ENCODE results near the gene SLC24A4. TPM values are rescaled to one million over a fixed set of nuclear protein-coding genes. Genes with fewer than 3 reads are reported as not detected.

The SLC24A4 gene
- total and polyA plus RNA-seq, 3 donors from 2014 or later, result 3.6 to 10.6 (median 8.5) TPM

- H3K4me1 ChIP-seq, result no peaks in the 10 kb centered on the region
- H3K27ac ChIP-seq, result no peak overlapping the region
- no peaks in the 10 kb centered on the region for H3K36me3 ChIP-seq (ENCODE audit: low read depth, missing control alignments)
- peak; percentile 7 for DNase-seq
- no peak for TF ChIP-seq POLR2A (IDR thresholded peaks at IDR 0.05)
- TF ChIP-seq, protein P1, sequence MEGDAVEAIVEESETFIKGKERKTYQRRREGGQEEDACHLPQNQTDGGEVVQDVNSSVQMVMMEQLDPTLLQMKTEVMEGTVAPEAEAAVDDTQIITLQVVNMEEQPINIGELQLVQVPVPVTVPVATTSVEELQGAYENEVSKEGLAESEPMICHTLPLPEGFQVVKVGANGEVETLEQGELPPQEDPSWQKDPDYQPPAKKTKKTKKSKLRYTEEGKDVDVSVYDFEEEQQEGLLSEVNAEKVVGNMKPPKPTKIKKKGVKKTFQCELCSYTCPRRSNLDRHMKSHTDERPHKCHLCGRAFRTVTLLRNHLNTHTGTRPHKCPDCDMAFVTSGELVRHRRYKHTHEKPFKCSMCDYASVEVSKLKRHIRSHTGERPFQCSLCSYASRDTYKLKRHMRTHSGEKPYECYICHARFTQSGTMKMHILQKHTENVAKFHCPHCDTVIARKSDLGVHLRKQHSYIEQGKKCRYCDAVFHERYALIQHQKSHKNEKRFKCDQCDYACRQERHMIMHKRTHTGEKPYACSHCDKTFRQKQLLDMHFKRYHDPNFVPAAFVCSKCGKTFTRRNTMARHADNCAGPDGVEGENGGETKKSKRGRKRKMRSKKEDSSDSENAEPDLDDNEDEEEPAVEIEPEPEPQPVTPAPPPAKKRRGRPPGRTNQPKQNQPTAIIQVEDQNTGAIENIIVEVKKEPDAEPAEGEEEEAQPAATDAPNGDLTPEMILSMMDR (IDR thresholded peaks at IDR 0.05), result no peak
- H3K27me3 ChIP-seq, result no peaks in the 10 kb centered on the region
- no peak overlapping the region for H3K4me3 ChIP-seq
- H3K9me3 ChIP-seq, result no peaks in the 10 kb centered on the region
- intact Hi-C loops (cut with DNase I; ENCODE audit: low total_unique reads), result no loop called here
- 87 to 89% methylated on average over 14 to 17 of the region's 17 CpGs for WGBS, 2 donors
Measured at GRCh38 chr14:92490239-92490959, 167.4 kb downstream of the SLC24A4 start.

DNA sequence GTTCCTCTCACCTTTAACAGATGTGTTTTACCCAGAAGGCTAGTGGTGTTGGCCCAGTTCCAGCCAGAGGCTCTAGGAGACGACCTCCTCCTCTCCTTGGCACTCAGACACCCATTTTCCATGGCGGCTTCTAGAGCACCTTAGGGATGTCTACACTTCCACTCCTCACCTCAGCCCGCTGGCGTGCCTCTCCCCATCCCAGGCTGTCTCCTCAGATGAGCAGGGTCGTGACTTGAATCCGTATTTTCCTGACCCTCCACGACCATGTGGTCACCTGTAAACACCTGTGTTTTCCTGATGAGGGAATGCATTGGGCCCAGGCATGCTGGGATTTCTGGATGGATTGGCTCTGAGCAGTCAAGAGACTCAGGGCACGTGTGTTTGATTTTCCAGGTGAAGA, 168.8 kb downstream of the SLC24A4 start:
- TF ChIP-seq, protein P1 (IDR thresholded peaks at IDR 0.05), result no peak
- TF ChIP-seq POLR2A (IDR thresholded peaks at IDR 0.05), result no peak
- H3K9me3 ChIP-seq, result no peaks in the 10 kb centered on the region
- no peak overlapping the region for H3K27ac ChIP-seq
- H3K4me1 ChIP-seq, result no peaks in the 10 kb centered on the region
- no peaks in the 10 kb centered on the region for H3K27me3 ChIP-seq
- H3K4me3 ChIP-seq, result no peak overlapping the region
- peak; percentile 10 for DNase-seq
- intact Hi-C loops (cut with DNase I; ENCODE audit: low total_unique reads), result no loop called here
- 92 to 93% methylated on average over 6 to 8 of the region's 8 CpGs for WGBS, 2 donors
- H3K36me3 ChIP-seq (ENCODE audit: low read depth, missing control alignments), result no peaks in the 10 kb centered on the region

GRCh38 chr14:92492258-92492657, 169.3 kb downstream of the SLC24A4 start:
- intact Hi-C loops (cut with DNase I; ENCODE audit: low total_unique reads), result no loop called here
- H3K27ac ChIP-seq, result no peak overlapping the region

DNA sequence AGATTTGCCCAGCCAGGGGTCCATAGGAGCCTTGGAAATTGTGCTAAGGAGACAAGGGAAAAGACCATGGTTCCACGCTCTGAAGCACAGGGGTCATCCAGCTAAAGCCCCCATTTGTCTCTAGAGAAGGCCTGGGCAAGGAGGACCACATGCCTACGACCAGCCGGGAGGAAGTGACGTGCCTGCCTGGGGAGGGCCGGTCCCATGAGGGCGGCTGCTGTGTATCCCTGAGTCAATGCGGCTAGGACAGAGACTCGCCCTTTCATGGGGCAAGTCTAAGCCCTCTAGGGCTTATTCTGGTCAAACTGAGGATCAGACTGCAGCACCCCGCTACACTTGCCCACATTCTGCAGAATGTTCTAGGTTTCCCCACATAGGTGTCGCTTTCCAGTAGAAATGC, 170.1 kb downstream of the SLC24A4 start:
- WGBS, 2 donors, result 96 to 98% methylated on average over 7 to 10 of the region's 10 CpGs
- Histone ChIP-seq H3K36me3 (ENCODE audit: low read depth, missing control alignments) (no peaks in the 10 kb centered on the region), H3K9me3 (no peaks in the 10 kb centered on the region), H3K27ac (no peak overlapping the region), H3K4me3 (no peak overlapping the region), H3K27me3 (no peaks in the 10 kb centered on the region), H3K4me1 (no peaks in the 10 kb centered on the region)
- TF ChIP-seq, protein P1 (IDR thresholded peaks at IDR 0.05), result no peak
- no peak for TF ChIP-seq POLR2A (IDR thresholded peaks at IDR 0.05)
- no peak for DNase-seq
- intact Hi-C loops (cut with DNase I; ENCODE audit: low total_unique reads), result no loop called here

More at GRCh38 chr14:92492258-92492657, 169.3 kb downstream of the SLC24A4 start:
- TF ChIP-seq, protein P1 (IDR thresholded peaks at IDR 0.05), result no peak
- no peak for TF ChIP-seq POLR2A (IDR thresholded peaks at IDR 0.05)
- Histone ChIP-seq H3K36me3 (ENCODE audit: low read depth, missing control alignments) (no peaks in the 10 kb centered on the region), H3K4me1 (no peaks in the 10 kb centered on the region), H3K4me3 (no peak overlapping the region), H3K27me3 (no peaks in the 10 kb centered on the region), H3K9me3 (no peaks in the 10 kb centered on the region)
- peak; percentile 28 for DNase-seq
- 76 to 79% methylated on average over 10 of the region's 10 CpGs for WGBS, 2 donors

DNA sequence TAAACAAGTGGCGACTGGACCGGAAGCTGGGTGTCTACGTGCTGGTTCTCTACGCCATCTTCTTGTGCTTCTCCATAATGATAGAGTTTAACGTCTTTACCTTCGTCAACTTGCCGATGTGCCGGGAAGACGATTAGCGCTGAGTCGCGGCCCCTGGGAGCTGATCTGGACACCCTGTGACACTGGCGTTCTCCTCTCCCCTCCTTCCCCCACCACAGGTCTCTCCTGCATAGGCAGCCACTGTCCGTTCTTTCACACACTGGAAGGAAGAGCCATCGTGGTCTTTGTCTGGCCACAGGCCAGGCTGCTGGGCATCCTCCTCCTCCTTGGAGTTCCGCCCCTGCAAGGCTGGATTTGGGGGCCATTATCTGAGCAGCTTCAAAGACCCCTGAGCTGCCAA, 170.5 kb downstream of the SLC24A4 start:
- TF ChIP-seq POLR2A (IDR thresholded peaks at IDR 0.05), result no peak
- TF ChIP-seq, protein P1 (IDR thresholded peaks at IDR 0.05), result no peak
- Histone ChIP-seq H3K36me3 (ENCODE audit: low read depth, missing control alignments) (no peaks in the 10 kb centered on the region), H3K27me3 (no peaks in the 10 kb centered on the region), H3K9me3 (no peaks in the 10 kb centered on the region), H3K27ac (no peak overlapping the region), H3K4me3 (no peak overlapping the region), H3K4me1 (no peaks in the 10 kb centered on the region)
- DNase-seq, result peak; percentile 6
- 88 to 92% methylated on average over 11 to 16 of the region's 16 CpGs for WGBS, 2 donors
- intact Hi-C loops (cut with DNase I; ENCODE audit: low total_unique reads), result no loop called here

All from testis (tissue), 3 donors.